HepG2 (cell line): ENCODE measurements around the gene PRKAR1B. TPM values are rescaled to one million over a fixed set of nuclear protein-coding genes. Genes with fewer than 3 reads are reported as not detected.

Experiments used
- CHCHD3 ChIP-seq: sonication (generic); formaldehyde crosslinking; IDR thresholded peaks from 2 replicates; pipeline ENCODE4 v1.8.0; 2022; ENCODE audit warnings: mild to moderate bottlenecking, missing genetic modification reagents, moderate library complexity
- FOSL2 ChIP-seq: sonication (generic); formaldehyde crosslinking; IDR thresholded peaks from 2 replicates; pipeline ENCODE4 v1.4.0; 2020; ENCODE audit warnings: missing genetic modification reagents
- FOXP1 ChIP-seq, 2 experiments: fragments of 450-650 bp in 1 of 2; IDR thresholded peaks; 2 replicates each; pipeline ENCODE4 v1.6.1; 2017 to 2018; ENCODE audit warnings: antibody characterized with exemption in 1 of 2
- HNRNPL ChIP-seq: fragments of 200-400 bp; formaldehyde crosslinking; IDR thresholded peaks from 2 replicates; pipeline ENCODE4 v1.6.1; 2017; ENCODE audit warnings: mild to moderate bottlenecking, low read depth, low read length
- MTF2 ChIP-seq: sonication (generic); formaldehyde crosslinking; IDR thresholded peaks from 2 replicates; pipeline ENCODE4 v1.5.0; 2020; ENCODE audit warnings: missing genetic modification reagents, borderline replicate concordance
- NPAS2 ChIP-seq: sonication (generic); formaldehyde crosslinking; IDR thresholded peaks from 2 replicates; pipeline ENCODE4 v1.8.0; 2022; ENCODE audit warnings: mild to moderate bottlenecking, missing genetic modification reagents, borderline replicate concordance
- POLR2G ChIP-seq: fragments of 200-400 bp; formaldehyde crosslinking; IDR thresholded peaks from 2 replicates; pipeline ENCODE4 v1.6.1; 2018; ENCODE audit warnings: mild to moderate bottlenecking, low read depth, low read length, moderate library complexity
- RBFOX2 ChIP-seq: fragments of 200-400 bp; formaldehyde crosslinking; IDR thresholded peaks from 2 replicates; pipeline ENCODE4 v1.6.1; 2017; ENCODE audit warnings: low read depth, mild to moderate bottlenecking, low read length
- RELA ChIP-seq: sonication (generic); formaldehyde crosslinking; IDR thresholded peaks from 2 replicates; pipeline ENCODE4 v1.4.0; 2020; ENCODE audit warnings: missing genetic modification reagents
- U2AF2 ChIP-seq: fragments of 200-400 bp; formaldehyde crosslinking; IDR thresholded peaks from 2 replicates; pipeline ENCODE4 v1.6.1; 2017; ENCODE audit warnings: low read depth, mild to moderate bottlenecking, low read length
- ZNF24 ChIP-seq: fragments of 450-650 bp; IDR thresholded peaks from 2 replicates; pipeline ENCODE4 v1.6.1; 2017; ENCODE audit warnings: antibody characterized with exemption, mild to moderate bottlenecking
- ZNF510 ChIP-seq: sonication (generic); formaldehyde crosslinking; IDR thresholded peaks from 2 replicates; pipeline ENCODE4 v1.4.0; 2020; ENCODE audit warnings: low read depth, mild to moderate bottlenecking, missing genetic modification reagents
- ZNF75D ChIP-seq: sonication (generic); formaldehyde crosslinking; IDR thresholded peaks from 2 replicates; pipeline ENCODE4 v1.8.1; 2023; ENCODE audit warnings: missing genetic modification reagents, mild to moderate bottlenecking, borderline replicate concordance
- ZNF790 ChIP-seq: sonication (generic); formaldehyde crosslinking; IDR thresholded peaks from 2 replicates; pipeline ENCODE4 v1.8.0; 2022; ENCODE audit warnings: missing genetic modification reagents, mild to moderate bottlenecking, borderline replicate concordance
- ZNF850 ChIP-seq: sonication (generic); formaldehyde crosslinking; conservative IDR thresholded peaks from 2 replicates; pipeline ENCODE4 v1.9.0; 2021; ENCODE audit warnings: mild to moderate bottlenecking, missing genetic modification reagents
- polyA plus RNA-seq, 8 experiments: library from polyadenylated mRNA; depleted of rRNA in 3 of 8; stranded (reverse) in 7 of 8; unstranded in 1 of 8; fragments of >200 nt; fragmentation: Illumina TruSeq in 4 of 8; extraction: Trizol in 4 of 8; gene quantifications; 2 replicates each; pipeline versions ENCODE4 v1.2.1 to v1.2.3, GENCODE V29; 2011 to 2016; ENCODE audit warnings: low read depth in 4 of 8, missing spikeins in 1 of 8, mixed read lengths in 1 of 8; ENCODE audit not compliant: insufficient read depth in 1 of 8
- total RNA-seq, 5 experiments: library from RNA; depleted of rRNA; stranded (reverse); fragments of >200 nt; fragmentation: Illumina TruSeq; extraction: Trizol; gene quantifications; 2 replicates each; pipeline ENCODE4 v1.2.3, GENCODE V29; 2016; ENCODE audit warnings: low read depth in 1 of 5
- TF ChIP-seq, protein P1 (sequence below): sonication (generic); formaldehyde crosslinking; IDR thresholded peaks from one replicate; pipeline ENCODE4 v1.5.1; 2020; ENCODE audit warnings: mild to moderate bottlenecking, missing genetic modification reagents; ENCODE audit errors: not compliant biosample characterization
- TF ChIP-seq, protein P2 (sequence below): IDR thresholded peaks from 2 replicates; pipeline ENCODE4 v1.6.1; 2016; ENCODE audit warnings: control low read depth
- TF ChIP-seq, protein P3 (sequence below): sonication (generic); formaldehyde crosslinking; IDR thresholded peaks from 2 replicates; pipeline ENCODE4 v1.5.0; 2020; ENCODE audit warnings: mild to moderate bottlenecking, missing genetic modification reagents, moderate library complexity
- TF ChIP-seq, protein P4 (sequence below): sonication (generic); formaldehyde crosslinking; IDR thresholded peaks from 2 replicates; pipeline ENCODE4 v1.8.1; 2023; ENCODE audit warnings: mild to moderate bottlenecking, inconsistent platforms, moderate library complexity, missing genetic modification reagents, borderline replicate concordance

PRKAR1B gene
- total and polyA plus RNA-seq, 2 of the 13 experiments (the other 11 are each of a cell fraction or from before 2014, with no cell fraction given), result 7.9 to 28.2 TPM

DNA sequence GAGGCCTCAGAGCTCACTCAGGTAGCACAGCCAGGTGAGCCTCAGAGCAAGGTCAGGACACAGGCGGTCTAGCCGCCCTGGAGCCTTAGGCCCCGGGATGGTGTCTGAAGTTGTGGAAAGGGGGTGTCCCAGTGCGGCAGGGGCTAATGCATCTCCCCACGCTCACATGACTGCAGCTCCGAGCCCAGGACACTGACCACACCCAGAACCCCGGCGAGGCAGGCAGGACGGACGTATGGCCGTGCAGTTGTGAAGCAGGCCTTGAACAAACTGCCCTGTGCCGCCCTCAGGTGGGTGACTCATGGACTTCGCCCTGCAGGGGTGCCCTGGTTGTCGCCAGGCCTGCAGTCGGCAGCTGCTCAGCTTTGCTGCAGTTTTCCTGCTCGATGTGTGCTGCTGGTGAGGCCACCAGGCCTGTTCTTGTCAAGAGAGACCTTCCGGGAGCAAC lies 5.0 kb upstream of the PRKAR1B start (continued):
- TF ChIP-seq, protein P1, sequence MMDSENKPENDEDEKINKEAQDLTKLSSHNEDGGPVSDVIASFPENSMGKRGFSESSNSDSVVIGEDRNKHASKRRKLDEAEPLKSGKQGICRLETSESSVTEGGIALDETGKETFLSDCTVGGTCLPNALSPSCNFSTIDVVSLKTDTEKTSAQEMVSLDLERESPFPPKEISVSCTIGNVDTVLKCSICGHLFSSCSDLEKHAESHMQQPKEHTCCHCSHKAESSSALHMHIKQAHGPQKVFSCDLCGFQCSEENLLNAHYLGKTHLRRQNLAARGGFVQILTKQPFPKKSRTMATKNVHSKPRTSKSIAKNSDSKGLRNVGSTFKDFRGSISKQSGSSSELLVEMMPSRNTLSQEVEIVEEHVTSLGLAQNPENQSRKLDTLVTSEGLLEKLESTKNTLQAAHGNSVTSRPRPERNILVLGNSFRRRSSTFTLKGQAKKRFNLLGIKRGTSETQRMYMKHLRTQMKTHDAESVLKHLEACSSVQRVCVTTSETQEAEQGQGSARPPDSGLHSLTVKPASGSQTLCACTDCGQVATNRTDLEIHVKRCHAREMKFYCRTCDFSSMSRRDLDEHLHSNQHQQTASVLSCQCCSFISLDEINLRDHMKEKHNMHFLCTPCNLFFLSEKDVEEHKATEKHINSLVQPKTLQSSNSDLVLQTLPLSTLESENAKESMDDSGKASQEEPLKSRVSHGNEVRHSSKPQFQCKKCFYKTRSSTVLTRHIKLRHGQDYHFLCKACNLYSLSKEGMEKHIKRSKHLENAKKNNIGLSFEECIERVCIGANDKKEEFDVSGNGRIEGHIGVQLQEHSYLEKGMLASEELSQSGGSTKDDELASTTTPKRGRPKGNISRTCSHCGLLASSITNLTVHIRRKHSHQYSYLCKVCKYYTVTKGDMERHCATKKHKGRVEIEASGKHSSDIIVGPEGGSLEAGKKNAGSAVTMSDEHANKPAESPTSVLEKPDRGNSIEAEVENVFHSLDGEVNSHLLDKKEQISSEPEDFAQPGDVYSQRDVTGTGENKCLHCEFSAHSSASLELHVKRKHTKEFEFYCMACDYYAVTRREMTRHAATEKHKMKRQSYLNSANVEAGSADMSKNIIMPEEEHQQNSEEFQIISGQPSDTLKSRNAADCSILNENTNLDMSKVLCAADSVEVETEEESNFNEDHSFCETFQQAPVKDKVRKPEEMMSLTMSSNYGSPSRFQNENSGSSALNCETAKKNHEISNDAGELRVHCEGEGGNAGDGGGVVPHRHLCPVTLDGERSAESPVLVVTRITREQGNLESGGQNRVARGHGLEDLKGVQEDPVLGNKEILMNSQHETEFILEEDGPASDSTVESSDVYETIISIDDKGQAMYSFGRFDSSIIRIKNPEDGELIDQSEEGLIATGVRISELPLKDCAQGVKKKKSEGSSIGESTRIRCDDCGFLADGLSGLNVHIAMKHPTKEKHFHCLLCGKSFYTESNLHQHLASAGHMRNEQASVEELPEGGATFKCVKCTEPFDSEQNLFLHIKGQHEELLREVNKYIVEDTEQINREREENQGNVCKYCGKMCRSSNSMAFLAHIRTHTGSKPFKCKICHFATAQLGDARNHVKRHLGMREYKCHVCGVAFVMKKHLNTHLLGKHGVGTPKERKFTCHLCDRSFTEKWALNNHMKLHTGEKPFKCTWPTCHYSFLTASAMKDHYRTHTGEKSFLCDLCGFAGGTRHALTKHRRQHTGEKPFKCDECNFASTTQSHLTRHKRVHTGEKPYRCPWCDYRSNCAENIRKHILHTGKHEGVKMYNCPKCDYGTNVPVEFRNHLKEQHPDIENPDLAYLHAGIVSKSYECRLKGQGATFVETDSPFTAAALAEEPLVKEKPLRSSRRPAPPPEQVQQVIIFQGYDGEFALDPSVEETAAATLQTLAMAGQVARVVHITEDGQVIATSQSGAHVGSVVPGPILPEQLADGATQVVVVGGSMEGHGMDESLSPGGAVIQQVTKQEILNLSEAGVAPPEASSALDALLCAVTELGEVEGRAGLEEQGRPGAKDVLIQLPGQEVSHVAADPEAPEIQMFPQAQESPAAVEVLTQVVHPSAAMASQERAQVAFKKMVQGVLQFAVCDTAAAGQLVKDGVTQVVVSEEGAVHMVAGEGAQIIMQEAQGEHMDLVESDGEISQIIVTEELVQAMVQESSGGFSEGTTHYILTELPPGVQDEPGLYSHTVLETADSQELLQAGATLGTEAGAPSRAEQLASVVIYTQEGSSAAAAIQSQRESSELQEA (CRISPR knock-in tag), result peak; percentile 63
- TF ChIP-seq, protein P2, sequence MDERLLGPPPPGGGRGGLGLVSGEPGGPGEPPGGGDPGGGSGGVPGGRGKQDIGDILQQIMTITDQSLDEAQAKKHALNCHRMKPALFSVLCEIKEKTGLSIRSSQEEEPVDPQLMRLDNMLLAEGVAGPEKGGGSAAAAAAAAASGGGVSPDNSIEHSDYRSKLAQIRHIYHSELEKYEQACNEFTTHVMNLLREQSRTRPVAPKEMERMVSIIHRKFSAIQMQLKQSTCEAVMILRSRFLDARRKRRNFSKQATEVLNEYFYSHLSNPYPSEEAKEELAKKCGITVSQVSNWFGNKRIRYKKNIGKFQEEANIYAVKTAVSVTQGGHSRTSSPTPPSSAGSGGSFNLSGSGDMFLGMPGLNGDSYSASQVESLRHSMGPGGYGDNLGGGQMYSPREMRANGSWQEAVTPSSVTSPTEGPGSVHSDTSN (CRISPR knock-in tag), result no peak
- no peak for TF ChIP-seq POLR2G
- TF ChIP-seq U2AF2, result no peak
- TF ChIP-seq FOXP1 (IDR thresholded peaks at IDR 0.05), result no peak
- peak; percentile 25; the same call in 1 of the 2 replicates for TF ChIP-seq FOXP1 (CRISPR knock-in tag; IDR thresholded peaks at IDR 0.05)
- TF ChIP-seq, protein P3, sequence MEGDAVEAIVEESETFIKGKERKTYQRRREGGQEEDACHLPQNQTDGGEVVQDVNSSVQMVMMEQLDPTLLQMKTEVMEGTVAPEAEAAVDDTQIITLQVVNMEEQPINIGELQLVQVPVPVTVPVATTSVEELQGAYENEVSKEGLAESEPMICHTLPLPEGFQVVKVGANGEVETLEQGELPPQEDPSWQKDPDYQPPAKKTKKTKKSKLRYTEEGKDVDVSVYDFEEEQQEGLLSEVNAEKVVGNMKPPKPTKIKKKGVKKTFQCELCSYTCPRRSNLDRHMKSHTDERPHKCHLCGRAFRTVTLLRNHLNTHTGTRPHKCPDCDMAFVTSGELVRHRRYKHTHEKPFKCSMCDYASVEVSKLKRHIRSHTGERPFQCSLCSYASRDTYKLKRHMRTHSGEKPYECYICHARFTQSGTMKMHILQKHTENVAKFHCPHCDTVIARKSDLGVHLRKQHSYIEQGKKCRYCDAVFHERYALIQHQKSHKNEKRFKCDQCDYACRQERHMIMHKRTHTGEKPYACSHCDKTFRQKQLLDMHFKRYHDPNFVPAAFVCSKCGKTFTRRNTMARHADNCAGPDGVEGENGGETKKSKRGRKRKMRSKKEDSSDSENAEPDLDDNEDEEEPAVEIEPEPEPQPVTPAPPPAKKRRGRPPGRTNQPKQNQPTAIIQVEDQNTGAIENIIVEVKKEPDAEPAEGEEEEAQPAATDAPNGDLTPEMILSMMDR (CRISPR knock-in tag), result peak; percentile 98
- TF ChIP-seq RBFOX2, result peak; percentile 56; the same call in 1 of the 2 replicates
- no peak for TF ChIP-seq ZNF75D (CRISPR knock-in tag)
- no peak for TF ChIP-seq ZNF790 (CRISPR knock-in tag)
- peak; percentile 85 for TF ChIP-seq HNRNPL
- TF ChIP-seq MTF2 (CRISPR knock-in tag), result no peak; the same call in 1 of the 2 replicates
- no peak for TF ChIP-seq CHCHD3 (CRISPR knock-in tag)
- no peak for TF ChIP-seq RELA
- no peak for TF ChIP-seq ZNF24
- no peak for TF ChIP-seq ZNF850
- no peak for TF ChIP-seq NPAS2 (CRISPR knock-in tag)
- TF ChIP-seq FOSL2 (CRISPR knock-in tag), result peak; percentile 97
- TF ChIP-seq, protein P4, sequence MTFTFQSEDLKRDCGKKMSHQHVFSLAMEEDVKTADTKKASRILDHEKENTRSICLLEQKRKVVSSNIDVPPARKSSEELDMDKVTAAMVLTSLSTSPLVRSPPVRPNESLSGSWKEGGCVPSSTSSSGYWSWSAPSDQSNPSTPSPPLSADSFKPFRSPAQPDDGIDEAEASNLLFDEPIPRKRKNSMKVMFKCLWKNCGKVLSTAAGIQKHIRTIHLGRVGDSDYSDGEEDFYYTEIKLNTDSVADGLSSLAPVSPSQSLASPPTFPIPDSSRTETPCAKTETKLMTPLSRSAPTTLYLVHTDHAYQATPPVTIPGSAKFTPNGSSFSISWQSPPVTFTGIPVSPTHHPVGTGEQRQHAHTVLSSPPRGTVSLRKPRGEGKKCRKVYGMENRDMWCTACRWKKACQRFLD, result no peak
- no peak for TF ChIP-seq ZNF510 (CRISPR knock-in tag)
